ENCODE results near the gene DCST2.

- TF ChIP-seq EZH2 (IDR thresholded peaks at IDR 0.05; ENCODE audit: low read depth, low read length, severe bottlenecking), result no peak
- TF ChIP-seq CTCF (IDR thresholded peaks at IDR 0.05; ENCODE audit: control extremely low read depth in 1 of 3, insufficient read depth in 1 of 3, low read depth in 1 of 3, low read length in 3 of 3), result peak in 2 of 3 experiments; percentile 44 to 49; a peak in 3 of 4 replicates
- no peak for TF ChIP-seq SRF (IDR thresholded peaks at IDR 0.05; ENCODE audit: low read depth, low read length)
- TF ChIP-seq RFX5 (IDR thresholded peaks at IDR 0.05; ENCODE audit: borderline replicate concordance, low read depth, low read length), result no peak
- no peak for TF ChIP-seq TAF1 (IDR thresholded peaks at IDR 0.05; ENCODE audit: low read depth, low read length)
- TF ChIP-seq SP1 (IDR thresholded peaks at IDR 0.05; ENCODE audit: low read depth, low read length), result no peak
Observed at GRCh38 chr1:155052439-155053395, 19.1 kb upstream of the DCST2 start.

Data from H1 (cell line).